Measurements from ENCODE around the gene GAS2L2. TPM values are rescaled to one million over a fixed set of nuclear protein-coding genes. Genes with fewer than 3 reads are reported as not detected.
"Not testable (repeated sequence)": the region's sequence is repeated elsewhere in the genome, so short reads cannot be mapped to it uniquely, and the experiment has no call there.

Gene GAS2L2
- total RNA-seq, 1 donor from 2014 or later = not detected

GRCh38 chr17:35773679-35774425, 20.8 kb upstream of the GAS2L2 start:
- no peak for DNase-seq (ENCODE audit: low spot score)

DNA sequence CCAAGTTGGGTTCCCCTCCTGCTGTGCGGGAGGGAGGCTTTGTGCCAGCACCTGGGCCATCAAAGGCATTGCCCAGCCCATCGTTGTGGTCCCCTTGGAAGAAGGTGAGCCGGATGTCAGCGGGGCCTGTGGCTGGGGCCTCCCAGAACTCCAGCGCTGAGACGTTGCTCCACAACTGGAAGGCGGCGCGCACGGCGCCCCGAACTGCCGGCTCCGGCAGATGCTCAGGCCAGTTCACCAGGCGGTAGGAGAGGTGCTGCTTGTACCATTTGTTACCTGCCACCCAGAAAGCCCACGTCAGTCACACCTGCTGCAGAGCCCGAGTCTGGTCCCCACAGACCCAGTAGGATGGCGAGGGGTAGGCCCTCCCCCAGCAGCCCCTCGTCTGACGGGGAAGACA, 20.1 kb upstream of the GAS2L2 start:
- no peak for DNase-seq (ENCODE audit: low spot score)

DNA sequence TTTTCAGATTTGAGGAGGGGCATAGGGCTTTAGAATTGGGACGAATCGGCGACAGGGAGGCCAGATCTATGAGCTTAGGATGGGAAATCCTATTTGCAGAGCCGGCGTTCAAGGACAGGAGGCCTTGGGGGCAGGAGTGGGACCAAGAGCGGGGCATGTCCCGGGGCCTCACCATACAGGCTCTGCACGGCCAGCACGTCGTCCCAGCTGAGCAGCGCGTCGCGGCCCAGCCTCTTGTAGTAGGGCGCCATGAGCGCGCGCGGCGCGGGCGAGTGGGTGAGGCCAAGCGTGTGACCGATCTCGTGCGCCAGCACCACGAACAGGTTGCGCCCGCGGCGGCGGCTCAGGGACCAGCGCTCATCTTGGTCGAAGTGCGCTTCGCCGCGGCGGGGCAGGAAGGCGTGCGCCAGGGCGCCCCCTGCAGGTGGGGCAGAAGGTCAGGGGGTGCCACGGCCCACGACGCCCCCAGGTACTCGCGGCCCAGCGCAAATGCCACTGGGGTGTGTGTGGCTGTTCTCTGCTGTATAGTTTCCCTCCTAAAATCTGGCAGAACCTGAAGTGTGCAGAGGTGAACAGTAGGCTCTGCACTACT, 17.0 kb upstream of the GAS2L2 start:
- no peak for DNase-seq (ENCODE audit: low spot score)

DNA sequence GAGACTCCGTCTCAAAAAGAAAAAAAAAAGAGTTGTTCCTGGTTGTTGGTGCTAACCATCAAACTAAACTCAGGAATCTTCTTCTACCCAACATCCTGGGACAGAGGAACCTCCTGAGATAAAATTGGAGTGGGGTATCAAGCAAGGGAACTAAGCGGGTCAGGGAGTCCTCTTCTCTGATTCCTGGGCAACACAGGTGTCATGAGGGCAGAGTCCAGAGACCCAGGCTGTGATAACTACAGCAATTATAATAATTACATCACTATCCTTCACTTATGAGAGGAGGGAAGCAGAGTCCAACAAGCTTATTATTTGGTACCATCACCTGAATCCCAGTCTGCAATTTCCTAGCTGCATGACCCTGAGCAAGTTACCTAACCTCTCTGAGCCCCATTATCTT, 15.8 kb upstream of the GAS2L2 start:
- no peak for DNase-seq (ENCODE audit: low spot score)

DNA sequence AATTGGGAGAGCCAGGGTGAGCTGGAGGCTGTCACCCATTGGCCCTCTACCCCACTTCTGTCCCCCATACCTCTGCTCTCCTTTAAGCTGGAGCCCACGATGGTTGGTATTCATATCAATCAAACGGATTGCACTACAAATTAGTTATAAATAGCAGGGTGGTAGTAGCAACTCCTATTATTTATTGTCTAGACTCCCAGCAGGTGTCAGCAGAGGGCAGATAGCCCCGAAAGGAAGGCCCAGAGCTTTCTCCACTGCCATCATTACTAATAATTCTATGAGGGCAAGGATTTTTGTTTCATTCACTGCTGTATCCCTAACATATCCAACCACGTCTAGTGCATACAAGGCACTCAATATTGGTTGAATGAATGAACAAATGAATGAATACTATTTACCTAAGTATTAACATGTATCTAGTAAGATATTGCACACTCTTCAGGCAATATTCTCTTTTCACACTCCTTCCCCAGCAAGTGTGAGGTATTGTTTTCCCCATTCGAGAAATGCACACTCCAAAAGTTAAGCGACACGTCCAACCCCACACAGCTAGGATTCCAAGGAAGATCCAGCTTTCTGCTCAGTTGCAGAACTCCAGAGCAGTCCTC, 14.0 kb upstream of the GAS2L2 start:
- DNase-seq (ENCODE audit: low spot score) = peak; percentile 52

DNA sequence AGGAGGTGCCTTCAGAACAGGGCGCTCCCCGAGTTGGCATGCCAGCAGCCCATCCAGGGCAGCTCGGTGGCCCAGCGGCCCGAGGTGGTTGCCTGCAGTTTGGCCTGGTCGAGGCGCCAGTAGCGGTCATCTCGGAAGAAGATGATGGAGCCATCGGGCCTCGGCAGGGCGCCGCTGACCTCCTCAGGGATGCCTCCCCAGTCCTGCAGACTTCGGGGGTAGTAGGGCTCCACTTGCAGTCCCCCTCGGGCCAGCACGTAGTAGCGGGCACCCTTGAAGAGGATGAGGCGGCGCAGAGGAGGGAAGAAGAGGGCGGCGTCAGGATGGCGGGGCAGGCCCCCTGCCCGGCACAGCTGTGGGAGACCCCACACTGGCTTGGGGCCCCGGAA, 13.4 kb upstream of the GAS2L2 start:
- no peak for DNase-seq (ENCODE audit: low spot score)

DNA sequence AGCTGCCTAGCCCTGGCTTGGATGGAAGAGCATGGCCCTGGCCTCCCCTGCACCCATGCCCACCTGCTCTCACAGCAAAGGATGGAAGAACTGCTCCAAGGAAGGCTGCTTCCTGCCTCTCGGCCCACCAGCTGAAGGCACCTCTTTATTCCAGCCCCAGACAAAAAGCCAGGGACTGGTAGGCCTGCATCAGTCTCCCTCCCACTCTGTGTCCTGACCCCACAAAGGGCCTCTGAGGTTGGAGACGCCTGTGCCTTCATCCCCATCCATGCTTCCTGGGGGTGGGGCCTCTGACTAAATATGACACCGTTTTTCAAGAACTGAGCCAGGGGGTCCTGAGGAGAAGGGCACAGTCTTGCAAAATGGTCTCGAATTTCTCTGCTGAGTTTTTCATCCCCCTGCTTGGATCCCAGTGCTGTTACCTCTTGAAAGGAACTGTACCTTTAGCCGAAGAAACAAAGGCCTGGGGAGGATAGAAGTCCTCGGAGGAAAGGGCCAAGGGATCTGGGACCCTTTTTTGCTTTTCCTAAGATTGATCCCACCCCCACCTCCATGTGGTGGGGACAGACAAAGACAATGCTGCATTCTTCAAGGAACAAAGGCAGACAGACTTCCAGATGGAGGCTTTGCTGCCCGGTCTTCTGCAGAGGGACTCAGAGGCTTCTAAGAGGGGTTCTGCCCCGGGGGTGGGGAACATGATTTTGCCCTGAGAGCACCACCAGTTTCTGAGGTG, 12.9 kb upstream of the GAS2L2 start:
- DNase-seq (ENCODE audit: low spot score) = no peak

- no peak for DNase-seq (ENCODE audit: low spot score)
These were observed 12.2 kb upstream of the GAS2L2 start for GRCh38 chr17:35765086-35765710.

DNA sequence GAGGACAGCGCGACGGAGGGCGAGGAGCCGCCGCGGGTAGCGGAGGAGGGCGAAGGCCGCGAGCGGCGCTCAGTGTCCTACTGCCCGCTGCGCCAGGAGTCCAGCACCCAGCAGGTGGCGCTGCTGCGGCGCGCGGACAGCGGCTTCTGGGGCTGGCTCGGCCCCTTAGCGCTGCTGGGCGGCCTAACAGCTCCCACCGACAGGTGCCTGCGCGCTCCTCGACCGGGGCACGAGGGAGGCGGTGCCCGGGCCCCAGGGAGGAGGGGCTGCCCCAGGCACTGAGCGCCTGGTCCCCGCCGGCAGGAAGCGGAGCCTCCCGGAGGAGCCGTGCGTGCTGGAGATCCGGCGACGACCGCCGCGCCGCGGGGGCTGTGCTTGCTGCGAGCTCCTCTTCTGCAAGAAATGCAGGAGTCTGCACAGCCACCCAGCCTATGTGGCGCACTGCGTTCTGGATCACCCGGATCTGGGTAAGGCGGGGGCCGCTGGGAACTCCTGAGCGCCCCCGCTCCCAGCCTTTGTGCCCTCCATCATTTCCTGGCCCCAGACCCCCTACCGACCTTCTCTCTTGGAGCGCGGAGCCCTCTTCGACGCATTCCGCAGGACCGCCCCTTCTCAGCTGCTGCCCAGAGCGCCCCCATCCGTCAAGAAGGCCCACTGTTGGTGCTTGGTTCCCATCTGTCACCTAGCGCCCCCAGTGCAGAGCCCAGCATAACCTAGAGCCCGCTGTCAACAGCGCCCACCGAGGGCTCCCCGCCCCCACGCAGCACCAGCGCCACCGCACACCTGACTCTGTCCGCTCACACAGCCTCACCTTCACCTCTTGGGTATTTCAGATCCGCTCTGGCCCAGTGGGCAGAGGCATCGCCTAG, 11.3 kb upstream of the GAS2L2 start:
- DNase-seq (ENCODE audit: low spot score) = peak; percentile 90

DNA sequence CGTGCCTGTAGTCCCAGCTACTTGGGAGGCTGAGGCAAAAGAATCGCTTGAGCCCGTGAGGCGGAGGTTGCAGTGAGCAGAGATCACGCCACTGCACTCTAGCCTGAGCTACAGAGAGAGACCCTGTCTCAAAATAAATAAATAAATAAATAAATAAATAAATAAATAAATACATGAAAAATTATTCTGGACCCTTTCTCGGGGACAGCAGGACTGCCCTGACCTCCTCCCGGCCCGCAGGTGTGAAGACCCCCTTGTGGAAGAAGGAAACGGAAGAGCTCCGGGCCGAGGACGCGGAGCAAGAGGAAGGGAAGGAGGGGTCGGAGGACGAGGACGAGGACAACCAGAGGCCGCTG, 10.7 kb upstream of the GAS2L2 start:
- no peak for DNase-seq (ENCODE audit: low spot score)

DNA sequence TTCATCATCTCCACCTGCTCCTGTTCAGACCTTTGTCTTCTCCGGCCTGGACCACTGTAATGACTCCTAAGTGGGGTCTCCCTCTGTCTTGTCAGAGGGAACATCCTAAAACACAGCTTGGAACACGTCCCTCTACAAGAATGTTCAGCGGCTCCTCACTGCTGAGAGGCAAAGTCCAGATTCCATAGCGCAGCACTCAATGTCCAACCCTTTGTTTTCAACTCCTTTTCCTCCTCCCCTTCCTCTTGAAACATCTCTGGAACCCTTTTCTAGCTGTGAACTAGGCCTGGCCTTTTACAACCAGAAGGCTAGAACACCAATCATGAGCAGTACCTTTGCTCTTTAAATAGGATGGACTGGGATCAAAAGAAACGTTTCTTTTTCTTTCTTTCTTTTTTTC, 8.6 kb upstream of the GAS2L2 start:
- no peak for DNase-seq (ENCODE audit: low spot score)

GRCh38 chr17:35760587-35760986, 7.5 kb upstream of the GAS2L2 start, which contains the start of gene C17orf50:
Gene C17orf50 (plus strand): TSS chr17:35760887. CDS start chr17:35760942, 55 bp downstream.
- DNase-seq (ENCODE audit: low spot score) = no peak

- DNase-seq (ENCODE audit: low spot score) = no peak
These were observed 4.2 kb upstream of the GAS2L2 start for GRCh38 chr17:35757243-35757642.

GRCh38 chr17:35752471-35752870, 568 bp downstream of the GAS2L2 start:
- no peak for DNase-seq (ENCODE audit: low spot score)

GRCh38 chr17:35751541-35751940, 1.5 kb downstream of the GAS2L2 start:
- DNase-seq (ENCODE audit: low spot score) = not testable (repeated sequence)

DNA sequence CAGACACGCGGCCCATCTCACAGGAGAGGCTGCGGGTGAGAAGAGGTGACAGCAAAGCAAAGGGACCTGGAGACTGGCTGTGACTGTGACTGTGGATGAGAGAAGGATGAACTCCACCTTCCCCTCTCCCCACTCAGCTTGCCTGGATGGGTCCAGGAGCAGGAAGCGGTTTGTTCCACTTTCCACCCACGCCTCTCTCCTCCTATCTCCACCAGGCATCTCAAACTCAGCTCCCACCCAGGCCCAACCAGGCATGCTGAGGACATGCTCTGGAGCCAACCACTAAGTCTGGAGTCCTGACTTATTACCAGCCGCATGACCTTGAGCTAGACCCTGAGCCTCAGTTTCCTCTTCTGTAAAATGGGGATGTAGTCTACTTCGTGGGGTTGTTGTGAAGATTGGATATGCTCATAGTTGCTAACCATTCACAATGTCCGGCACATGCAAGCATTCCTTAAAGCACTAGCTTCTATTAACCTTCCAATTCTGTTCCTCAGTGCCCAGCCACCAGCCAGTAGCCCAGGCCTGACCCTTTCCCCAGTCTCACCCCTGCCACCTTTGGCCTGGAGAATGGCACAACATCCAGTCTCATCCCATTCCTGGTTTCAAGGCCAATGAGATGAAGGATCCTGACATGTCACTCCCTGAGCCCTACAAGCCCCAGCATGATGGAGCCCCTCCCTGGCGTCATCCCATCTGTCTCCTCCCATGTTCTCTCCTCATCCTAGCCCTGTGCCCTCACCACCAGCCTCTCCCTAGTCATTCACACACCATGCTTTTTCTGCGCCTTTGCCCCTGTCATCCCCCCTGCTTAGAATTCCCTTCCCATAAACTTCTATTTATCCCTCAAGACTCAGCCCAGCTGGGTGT, 2.3 kb downstream of the GAS2L2 start:
- DNase-seq (ENCODE audit: low spot score) = no peak

- no peak for DNase-seq (ENCODE audit: low spot score)
These were observed 3.3 kb downstream of the GAS2L2 start for GRCh38 chr17:35749560-35750412.

GRCh38 chr17:35748979-35749378, 4.1 kb downstream of the GAS2L2 start:
- no peak for DNase-seq (ENCODE audit: low spot score)

DNA sequence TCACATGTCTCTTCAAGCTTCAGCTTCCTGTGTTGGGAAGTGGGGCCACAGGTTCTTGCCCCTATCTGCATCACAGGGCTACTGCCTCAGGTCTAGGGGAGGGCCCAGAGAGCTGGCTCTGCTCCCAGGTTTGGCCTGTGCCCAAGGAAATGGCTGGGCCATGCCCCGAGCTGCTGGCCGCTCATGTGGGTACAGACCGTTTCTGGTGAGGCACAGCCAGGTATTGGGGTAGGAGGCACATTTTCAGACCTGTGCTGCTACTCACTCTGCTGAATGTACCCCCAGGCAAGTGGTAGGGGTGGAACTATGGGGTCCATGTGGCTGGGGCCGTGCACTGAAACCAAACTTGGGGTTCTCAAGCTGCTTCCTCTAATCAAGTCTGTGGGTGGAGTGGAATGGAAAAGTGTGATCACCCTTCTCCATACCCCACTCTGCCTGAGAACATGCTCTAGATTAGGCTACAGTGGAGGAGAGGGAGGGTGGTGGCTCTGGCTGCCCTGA, 4.6 kb downstream of the GAS2L2 start:
- DNase-seq (ENCODE audit: low spot score) = peak; percentile 44

All from mucosa of gallbladder (tissue), 1 donor.